ENCODE data around the gene NUBP2.

- no peak for TF ChIP-seq CTCF (IDR thresholded peaks at IDR 0.05)
- no peak for TF ChIP-seq POLR2A (IDR thresholded peaks at IDR 0.05)
Observed at GRCh38 chr16:1800701-1801100, 17.9 kb downstream of the NUBP2 start.

All from suprapubic skin (tissue), 3 donors.